NCI-H2029 treated with DMSO at 0.1 percent for 48 hours (cell line): ENCODE results near the gene EHMT2.
"Not testable (repeated sequence)": the region's sequence is repeated elsewhere in the genome, so short reads cannot be mapped to it uniquely, and the experiment has no call there.

ENCODE experiments used
- DNase-seq: peaks from one replicate; lab custom pipeline; 2025; lab: John Stamatoyannopoulos, UW

Gene EHMT2

DNA sequence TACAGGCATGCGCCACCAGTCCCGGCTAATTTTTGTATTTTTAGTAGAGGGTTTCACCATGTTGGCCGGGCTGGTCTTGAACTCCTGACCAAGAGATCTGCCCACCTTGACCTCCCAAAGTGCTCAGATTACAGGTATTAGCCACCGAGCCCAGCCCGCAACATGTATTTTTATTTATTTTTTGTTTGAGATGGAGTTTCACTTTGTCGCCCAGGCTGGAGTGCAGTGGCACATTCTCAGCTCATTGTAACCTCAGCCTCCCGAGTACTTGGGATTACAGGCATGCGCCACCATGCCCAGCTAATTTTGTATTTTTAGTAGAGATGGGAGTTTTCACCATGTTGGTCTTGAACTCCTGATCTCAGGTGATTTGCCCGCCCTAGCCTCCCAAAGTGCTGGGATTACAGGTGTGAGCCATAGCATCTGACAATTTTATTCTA, 59.4 kb downstream of the EHMT2 start:
- DNase-seq: not testable (repeated sequence)

GRCh38 chr6:31837369-31838113, 60.0 kb downstream of the EHMT2 start:
- DNase-seq: no peak

DNA sequence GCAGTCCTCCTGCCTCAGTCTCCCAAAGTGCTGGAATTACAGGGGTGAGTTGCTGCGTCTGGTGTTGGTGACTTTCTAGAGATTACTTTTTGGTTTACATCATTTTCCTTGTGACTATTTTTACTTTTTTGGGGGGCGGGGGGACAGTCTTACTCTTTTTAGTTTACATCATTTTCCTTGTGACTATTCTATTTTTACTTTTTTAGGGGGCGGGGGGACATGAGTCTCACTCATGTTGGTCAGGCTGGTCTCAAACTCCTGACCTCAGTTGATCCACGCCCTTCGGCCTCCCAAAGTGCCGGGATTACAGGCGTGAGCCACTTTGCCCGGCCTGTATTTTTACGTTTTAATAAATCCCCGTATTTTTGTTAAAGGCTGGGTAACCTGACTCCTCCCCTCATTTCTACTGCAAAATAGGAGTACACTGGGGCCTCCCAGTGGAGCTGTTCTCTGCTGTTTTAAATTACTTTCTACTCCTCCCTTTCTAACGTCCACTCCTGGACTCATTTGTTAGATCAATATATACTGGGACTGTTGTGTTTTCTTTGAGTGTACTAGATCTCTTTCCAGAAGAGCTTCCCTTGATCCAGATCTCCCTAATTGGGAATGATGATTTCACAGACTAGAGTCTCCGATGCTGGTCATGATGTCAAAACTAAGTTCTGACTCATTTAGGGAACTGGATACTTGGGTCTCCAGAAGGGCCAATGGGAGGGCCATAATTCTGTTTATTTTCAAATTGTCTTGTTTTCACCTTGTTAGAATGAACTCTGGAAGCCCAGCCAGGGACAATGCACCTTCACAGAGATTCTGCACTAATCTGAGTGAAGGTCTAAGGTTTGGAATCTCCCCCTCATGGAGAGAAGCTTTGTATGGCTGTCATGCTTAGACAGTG, 60.8 kb downstream of the EHMT2 start:
- no peak for DNase-seq

DNA sequence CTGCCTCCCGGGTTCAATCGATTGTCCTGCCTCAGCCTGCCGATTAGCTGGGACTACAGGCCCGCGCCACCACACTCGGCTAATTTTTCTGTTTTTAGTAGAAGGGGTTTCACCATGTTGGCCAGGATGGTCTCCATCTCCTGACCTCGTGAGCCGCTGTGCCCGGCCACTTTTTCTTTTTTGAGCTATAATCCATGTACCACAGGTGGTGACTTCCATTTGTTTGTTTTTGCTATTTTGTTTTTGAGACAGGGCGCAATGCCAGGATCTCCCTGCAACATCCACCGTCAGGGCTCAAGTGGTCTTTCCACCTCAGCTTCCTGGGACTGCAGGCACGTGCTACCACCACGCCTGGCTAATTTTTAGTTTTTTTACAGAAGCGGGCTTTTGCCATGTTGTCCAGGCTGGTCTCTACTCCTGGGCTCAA, 61.4 kb downstream of the EHMT2 start:
- peak; percentile 36 for DNase-seq

DNA sequence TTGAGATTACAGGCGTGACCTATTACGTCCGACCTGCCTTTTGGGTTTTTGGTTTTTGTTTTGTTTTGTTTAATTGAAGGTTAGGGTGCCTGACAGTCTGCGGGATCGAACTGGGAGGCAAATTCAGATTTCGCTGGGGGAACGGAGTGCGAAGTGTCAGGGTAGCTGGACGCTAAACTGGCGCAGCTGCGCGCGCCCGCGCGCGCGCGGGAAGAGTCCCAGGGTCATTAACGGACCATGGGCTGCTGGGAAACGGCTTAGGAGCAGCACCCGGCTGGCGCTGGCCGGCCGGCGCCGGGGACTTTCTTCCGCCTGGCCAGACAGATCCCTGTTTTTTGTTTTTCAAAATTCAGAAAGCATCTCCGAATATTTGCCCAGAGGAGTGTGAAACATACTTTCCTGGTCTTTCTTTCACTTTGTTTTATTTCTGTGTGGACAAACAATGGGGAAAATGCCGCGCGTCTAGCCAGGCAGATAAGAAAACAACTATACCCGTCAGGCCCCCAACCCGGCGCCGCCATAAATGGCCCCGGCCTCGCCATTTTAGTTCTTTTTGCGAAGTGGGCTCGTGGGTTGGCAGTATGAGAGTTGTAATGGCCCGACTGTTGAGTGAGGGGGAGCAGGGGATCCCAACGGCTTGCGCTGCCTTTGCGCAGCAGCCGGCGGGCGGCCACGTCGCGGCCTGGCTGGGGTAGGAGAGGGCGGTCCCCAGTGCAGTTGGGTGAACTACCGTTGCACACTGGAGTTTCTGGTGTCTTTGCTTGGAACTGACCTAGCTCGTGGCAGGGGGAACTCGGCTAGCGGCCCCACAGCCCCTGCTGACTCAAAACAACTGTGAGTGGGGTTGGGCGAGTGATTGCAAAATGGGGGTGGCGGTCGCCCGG, 62.9 kb downstream of the EHMT2 start:
- DNase-seq: peak; percentile 94

- DNase-seq: no peak
These were observed 65.9 kb downstream of the EHMT2 start for GRCh38 chr6:31831350-31832215.

DNA sequence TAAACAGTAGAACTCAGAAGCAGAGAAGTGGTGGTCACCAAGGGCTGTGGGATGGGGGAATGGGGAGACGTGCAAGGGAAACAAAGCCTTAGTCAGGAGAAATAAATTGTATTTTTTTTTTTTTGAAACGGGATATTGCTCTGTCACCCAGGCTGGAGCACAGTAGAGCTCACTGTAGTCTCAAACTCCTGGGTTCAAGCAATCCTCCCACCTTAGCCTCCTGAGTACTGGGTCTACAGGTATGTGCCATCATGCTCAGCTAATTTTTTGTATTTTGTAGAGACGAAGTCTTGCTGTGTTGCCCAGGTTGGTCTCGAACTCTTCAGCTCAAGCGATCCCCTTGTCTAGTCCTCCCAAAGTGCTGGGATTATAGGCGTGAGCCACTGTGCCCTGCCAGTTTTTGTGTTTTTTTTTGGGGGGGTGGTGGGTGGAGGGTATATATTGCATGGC, 66.6 kb downstream of the EHMT2 start:
- no peak for DNase-seq
